ENCODE results near the gene CRTC3.
"Not testable (repeated sequence)": the region's sequence is repeated elsewhere in the genome, so short reads cannot be mapped to it uniquely, and the experiment has no call there.

Gene CRTC3

GRCh38 chr15:90633360-90633759, 103.6 kb downstream of the CRTC3 start:
- DNase-seq: no peak

- not testable (repeated sequence) for DNase-seq
These were observed 107.3 kb downstream of the CRTC3 start for GRCh38 chr15:90636993-90637392.

GRCh38 chr15:90637693-90638092, 108.0 kb downstream of the CRTC3 start:
- no peak for DNase-seq

GRCh38 chr15:90638201-90638691, 108.5 kb downstream of the CRTC3 start:
- no peak for DNase-seq

GRCh38 chr15:90638963-90639362, 109.2 kb downstream of the CRTC3 start:
- no peak for DNase-seq

- DNase-seq: no peak
These were observed 111.1 kb downstream of the CRTC3 start for GRCh38 chr15:90640862-90641261.

- DNase-seq: no peak
These were observed 112.1 kb downstream of the CRTC3 start for GRCh38 chr15:90641581-90642463.

- DNase-seq: no peak
These were observed 113.0 kb downstream of the CRTC3 start for GRCh38 chr15:90642464-90643300.

GRCh38 chr15:90643301-90643632, 113.5 kb downstream of the CRTC3 start:
- no peak for DNase-seq

GRCh38 chr15:90644526-90644925, 114.8 kb downstream of the CRTC3 start:
- no peak for DNase-seq

- DNase-seq: no peak
These were observed 115.4 kb downstream of the CRTC3 start for GRCh38 chr15:90644952-90645725.

- DNase-seq: no peak
These were observed 116.3 kb downstream of the CRTC3 start for GRCh38 chr15:90645873-90646575.

GRCh38 chr15:90646662-90647305, 117.1 kb downstream of the CRTC3 start:
- DNase-seq: no peak

GRCh38 chr15:90647326-90647725, 117.6 kb downstream of the CRTC3 start:
- no peak for DNase-seq

GRCh38 chr15:90648137-90649070, 118.7 kb downstream of the CRTC3 start:
- peak; percentile 4 for DNase-seq

- DNase-seq: no peak
These were observed 120.6 kb downstream of the CRTC3 start for GRCh38 chr15:90650117-90650955.

GRCh38 chr15:90650956-90651689, 121.4 kb downstream of the CRTC3 start:
- DNase-seq: no peak

- no peak for DNase-seq
These were observed 124.8 kb downstream of the CRTC3 start for GRCh38 chr15:90654233-90655136.

Measured in DMS153 (cell line).